ENCODE data around the gene ZNF226. TPM values are rescaled to one million over a fixed set of nuclear protein-coding genes. Genes with fewer than 3 reads are reported as not detected.
A peak's percentile ranks its signal among the peaks of the same experiment; 100 is the strongest.

ZNF226 gene
- total and polyA plus RNA-seq, 9 of the 15 experiments (the other 6 are each of a cell fraction or from before 2014, with no cell fraction given) = 6.2 to 19.4 (median 9.3) TPM

DNA sequence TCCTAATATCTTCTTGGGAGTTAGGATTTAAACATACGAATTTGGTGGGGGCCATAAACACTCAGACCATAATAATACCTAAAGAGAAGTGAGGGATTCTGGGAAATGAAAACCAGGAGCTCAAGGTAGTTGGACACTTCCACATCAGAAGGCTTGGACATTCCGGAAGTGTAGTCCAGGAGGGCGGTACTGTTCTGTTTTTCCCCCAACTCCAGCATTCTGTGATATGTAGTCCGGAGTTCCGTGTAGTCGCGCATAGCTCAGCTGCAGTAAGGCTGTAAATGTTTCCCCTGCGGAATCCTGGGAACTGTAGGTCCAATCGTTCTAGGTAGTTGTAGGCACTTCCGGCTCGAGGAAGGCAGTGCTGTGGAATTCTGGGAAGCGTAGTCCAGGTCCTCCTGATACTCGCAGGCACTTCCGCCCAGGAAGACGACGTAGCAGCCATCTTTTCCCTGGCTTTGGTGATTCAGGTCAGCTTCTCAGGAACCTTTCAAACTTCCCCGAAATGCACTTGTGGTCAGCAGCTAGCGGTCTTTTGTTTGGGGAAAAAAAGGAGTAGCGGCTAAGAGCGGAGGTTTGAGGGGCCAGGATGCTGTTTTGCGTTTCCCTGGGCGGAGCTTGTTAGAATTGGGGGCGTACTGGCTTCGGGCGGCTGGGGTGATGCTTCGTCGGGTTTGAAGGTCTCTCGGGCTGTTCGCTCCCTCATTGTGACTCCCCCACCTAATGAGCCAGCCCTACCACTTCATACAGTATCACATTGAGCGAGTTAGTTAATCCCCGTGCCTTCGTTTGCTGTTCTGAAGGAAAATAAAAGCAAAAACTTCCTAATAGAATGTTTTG is at the start of gene ZNF226 (continued):
- TF ChIP-seq, protein P1, sequence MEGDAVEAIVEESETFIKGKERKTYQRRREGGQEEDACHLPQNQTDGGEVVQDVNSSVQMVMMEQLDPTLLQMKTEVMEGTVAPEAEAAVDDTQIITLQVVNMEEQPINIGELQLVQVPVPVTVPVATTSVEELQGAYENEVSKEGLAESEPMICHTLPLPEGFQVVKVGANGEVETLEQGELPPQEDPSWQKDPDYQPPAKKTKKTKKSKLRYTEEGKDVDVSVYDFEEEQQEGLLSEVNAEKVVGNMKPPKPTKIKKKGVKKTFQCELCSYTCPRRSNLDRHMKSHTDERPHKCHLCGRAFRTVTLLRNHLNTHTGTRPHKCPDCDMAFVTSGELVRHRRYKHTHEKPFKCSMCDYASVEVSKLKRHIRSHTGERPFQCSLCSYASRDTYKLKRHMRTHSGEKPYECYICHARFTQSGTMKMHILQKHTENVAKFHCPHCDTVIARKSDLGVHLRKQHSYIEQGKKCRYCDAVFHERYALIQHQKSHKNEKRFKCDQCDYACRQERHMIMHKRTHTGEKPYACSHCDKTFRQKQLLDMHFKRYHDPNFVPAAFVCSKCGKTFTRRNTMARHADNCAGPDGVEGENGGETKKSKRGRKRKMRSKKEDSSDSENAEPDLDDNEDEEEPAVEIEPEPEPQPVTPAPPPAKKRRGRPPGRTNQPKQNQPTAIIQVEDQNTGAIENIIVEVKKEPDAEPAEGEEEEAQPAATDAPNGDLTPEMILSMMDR (IDR thresholded peaks at IDR 0.05 in 2 of 3, conservative IDR thresholded peaks at IDR 0.05 in 1 of 3; ENCODE audit: insufficient read depth in 2 of 3, low read depth in 1 of 3, low read length in 3 of 3) = no peak
- TF ChIP-seq, protein P2, sequence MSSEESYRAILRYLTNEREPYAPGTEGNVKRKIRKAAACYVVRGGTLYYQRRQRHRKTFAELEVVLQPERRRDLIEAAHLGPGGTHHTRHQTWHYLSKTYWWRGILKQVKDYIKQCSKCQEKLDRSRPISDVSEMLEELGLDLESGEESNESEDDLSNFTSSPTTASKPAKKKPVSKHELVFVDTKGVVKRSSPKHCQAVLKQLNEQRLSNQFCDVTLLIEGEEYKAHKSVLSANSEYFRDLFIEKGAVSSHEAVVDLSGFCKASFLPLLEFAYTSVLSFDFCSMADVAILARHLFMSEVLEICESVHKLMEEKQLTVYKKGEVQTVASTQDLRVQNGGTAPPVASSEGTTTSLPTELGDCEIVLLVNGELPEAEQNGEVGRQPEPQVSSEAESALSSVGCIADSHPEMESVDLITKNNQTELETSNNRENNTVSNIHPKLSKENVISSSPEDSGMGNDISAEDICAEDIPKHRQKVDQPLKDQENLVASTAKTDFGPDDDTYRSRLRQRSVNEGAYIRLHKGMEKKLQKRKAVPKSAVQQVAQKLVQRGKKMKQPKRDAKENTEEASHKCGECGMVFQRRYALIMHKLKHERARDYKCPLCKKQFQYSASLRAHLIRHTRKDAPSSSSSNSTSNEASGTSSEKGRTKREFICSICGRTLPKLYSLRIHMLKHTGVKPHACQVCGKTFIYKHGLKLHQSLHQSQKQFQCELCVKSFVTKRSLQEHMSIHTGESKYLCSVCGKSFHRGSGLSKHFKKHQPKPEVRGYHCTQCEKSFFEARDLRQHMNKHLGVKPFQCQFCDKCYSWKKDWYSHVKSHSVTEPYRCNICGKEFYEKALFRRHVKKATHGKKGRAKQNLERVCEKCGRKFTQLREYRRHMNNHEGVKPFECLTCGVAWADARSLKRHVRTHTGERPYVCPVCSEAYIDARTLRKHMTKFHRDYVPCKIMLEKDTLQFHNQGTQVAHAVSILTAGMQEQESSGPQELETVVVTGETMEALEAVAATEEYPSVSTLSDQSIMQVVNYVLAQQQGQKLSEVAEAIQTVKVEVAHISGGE (CRISPR knock-in tag; IDR thresholded peaks at IDR 0.05) = peak in 2 of 3 experiments; percentile 48 to 94; a peak in 3 of 6 replicates
- TF ChIP-seq ZNF507 (tag; conservative IDR thresholded peaks at IDR 0.05) (no peak), RBM17 (IDR thresholded peaks at IDR 0.05; ENCODE audit: borderline replicate concordance, low read depth, low read length) (no peak), KDM5B (IDR thresholded peaks at IDR 0.05; ENCODE audit: insufficient replicate concordance, low read depth, low read length) (peak; percentile 77), EGR1 (conservative IDR thresholded peaks at IDR 0.05) (0 out of 2 replicates have a peak, but pooled peaks have one; percentile 4), ZKSCAN3 (CRISPR knock-in tag; IDR thresholded peaks at IDR 0.05) (no peak), POLR2AphosphoS5 (IDR thresholded peaks at IDR 0.05; ENCODE audit: control insufficient read depth, insufficient read depth, low read depth, low read length) (peak; percentile 74), ZNF143 (CRISPR knock-in tag; IDR thresholded peaks at IDR 0.05) (peak; percentile 89), PHF20 (IDR thresholded peaks at IDR 0.05; ENCODE audit: partially characterized antibody) (peak; percentile 43), STAT5A (IDR thresholded peaks at IDR 0.05; ENCODE audit: borderline replicate concordance, low read length) (no peak), U2AF2 (optimal IDR thresholded peaks at IDR 0.05; ENCODE audit: low read depth, low read length) (no peak), HDAC2 (IDR thresholded peaks at IDR 0.05) (no peak), EWSR1 (IDR thresholded peaks at IDR 0.05; ENCODE audit: borderline replicate concordance, low read depth, partially characterized antibody) (no peak)
- TF ChIP-seq, protein P3, sequence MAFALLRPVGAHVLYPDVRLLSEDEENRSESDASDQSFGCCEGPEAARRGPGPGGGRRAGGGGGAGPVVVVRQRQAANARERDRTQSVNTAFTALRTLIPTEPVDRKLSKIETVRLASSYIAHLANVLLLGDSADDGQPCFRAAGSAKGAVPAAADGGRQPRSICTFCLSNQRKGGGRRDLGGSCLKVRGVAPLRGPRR (CRISPR knock-in tag; IDR thresholded peaks at IDR 0.05) = no peak
- TF ChIP-seq, protein P4, sequence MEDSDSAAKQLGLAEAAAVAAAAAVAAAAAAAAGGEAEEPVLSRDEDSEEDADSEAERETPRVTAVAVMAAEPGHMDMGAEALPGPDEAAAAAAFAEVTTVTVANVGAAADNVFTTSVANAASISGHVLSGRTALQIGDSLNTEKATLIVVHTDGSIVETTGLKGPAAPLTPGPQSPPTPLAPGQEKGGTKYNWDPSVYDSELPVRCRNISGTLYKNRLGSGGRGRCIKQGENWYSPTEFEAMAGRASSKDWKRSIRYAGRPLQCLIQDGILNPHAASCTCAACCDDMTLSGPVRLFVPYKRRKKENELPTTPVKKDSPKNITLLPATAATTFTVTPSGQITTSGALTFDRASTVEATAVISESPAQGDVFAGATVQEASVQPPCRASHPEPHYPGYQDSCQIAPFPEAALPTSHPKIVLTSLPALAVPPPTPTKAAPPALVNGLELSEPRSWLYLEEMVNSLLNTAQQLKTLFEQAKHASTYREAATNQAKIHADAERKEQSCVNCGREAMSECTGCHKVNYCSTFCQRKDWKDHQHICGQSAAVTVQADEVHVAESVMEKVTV (CRISPR knock-in tag; IDR thresholded peaks at IDR 0.05) = no peak
